HUDEP-2 (cell line): Measurements from ENCODE around the gene SRP9.
A peak's percentile ranks its signal among the peaks of the same experiment; 100 is the strongest.
"Not testable (repeated sequence)": the region's sequence is repeated elsewhere in the genome, so short reads cannot be mapped to it uniquely, and the experiment has no call there.

ENCODE experiments used
- DNase-seq, 76 experiments: peaks; one replicate each; lab custom pipeline; 2025; ENCODE audit not compliant: unreplicated experiment in 76 of 76; lab: John Stamatoyannopoulos, UW

SRP9 gene

DNA sequence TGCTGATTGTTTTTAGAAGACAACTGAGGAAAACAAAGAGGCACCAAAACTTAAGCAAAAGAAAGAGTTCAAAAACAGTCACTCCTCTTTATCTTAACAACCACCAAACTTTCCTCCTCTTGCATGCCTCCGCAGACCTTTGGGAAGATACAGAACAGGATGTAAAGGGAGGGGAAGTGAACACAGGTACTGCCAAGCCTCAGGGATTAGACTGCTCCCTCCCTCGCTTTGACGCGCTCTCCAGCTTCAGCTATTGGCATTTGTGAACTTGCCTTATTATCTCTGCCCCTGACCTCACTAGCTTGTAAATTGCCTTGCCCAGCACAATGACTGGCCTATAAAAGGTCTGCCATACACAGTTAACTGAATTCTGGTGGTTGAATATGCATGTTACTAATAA lies 4.8 kb upstream of the SRP9 start:
- no peak for DNase-seq

DNA sequence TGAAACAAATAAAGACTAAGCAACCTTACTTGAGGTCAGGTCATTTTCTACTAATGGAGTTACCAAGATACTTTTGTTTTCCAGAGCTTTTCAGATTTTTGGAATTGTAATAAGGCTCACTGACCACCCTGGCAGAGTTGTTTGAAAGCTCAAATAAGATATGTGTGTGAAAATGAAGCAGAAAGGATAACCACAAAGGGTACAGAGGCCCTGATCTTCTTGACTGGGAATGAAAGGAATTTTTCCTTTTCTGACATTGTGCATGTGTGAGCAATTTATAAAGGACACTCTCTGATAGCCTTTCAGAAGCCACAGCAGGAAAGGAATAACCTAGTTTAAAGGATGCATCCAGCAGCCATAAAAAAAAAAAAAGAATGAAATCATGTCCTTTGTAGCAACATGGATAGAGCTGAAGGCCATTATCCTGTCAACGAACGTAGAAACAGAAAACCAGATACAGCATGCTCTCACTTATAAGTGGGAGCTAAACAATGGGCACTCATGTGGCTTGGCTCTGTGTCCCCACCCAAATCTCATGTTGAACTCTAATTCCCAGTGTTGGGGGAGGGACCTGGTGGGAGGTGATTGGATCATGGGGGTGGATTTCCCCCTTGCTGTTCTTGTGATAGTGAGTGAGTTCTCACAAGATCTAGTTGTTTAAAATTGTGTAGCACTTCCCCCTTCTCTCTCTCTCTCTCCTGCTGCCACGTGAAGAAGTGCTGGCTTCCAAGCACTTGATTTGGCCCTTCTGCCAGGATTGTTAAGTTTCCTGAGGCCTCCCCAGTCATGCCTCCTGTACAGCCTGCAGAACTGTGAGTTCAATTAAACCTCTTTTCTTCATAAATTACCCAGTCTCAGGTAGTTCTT lies 3.1 kb upstream of the SRP9 start:
- DNase-seq, result no peak

DNA sequence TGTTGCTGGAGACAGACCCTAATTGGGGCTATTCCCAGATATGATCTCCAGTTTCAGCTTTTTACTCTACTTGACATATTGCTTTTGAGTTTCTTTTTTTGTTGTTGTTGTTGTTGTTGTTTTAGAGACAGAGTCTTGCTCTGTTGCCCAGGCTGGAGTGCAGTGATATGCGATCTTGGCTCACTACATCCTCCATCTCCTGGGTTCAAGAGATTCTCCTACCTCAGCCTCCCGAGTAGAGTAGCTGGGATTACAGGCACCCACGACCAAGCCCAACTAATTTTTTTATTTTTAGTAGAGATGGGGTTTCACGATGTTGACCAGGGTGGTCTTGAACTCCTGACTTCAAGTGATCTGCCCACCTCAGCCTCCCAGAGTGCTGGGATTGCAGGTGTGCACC lies 1.3 kb upstream of the SRP9 start:
- DNase-seq, result no peak

GRCh38 chr1:225777058-225777582 lies 506 bp upstream of the SRP9 start:
- peak in 1 of 76 experiments; percentile 84 for DNase-seq

- DNase-seq, result peak in 1 of 76 experiments; percentile 32
These were observed 677 bp downstream of the SRP9 start for GRCh38 chr1:225778337-225778669.

GRCh38 chr1:225779165-225779564 lies 1.5 kb downstream of the SRP9 start:
- DNase-seq, result not testable (repeated sequence)

GRCh38 chr1:225780134-225780533 lies 2.5 kb downstream of the SRP9 start:
- DNase-seq, result no peak

DNA sequence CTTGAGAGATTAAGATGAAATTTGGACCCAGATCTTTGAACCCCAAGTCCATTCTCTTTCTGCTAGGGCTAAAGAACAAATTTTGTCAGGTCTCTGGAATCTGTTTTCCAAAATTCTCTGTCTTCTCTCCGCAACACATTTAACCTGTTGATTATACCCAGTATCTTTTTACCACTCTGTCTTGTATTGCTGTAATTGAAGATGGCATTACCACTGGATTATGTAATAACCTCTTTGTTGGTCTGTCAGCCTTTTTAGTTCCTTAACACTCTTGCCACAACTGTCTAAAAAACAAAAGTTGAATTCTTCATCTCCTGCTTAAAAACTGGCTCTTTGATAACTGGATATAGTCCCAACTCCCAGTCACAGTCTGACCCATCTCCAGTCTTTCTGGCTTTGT lies 3.0 kb downstream of the SRP9 start:
- DNase-seq, result no peak

- DNase-seq, result not testable (repeated sequence)
These were observed 11.5 kb downstream of the SRP9 start for GRCh38 chr1:225789142-225789541.

- no peak for DNase-seq
These were observed 17.3 kb downstream of the SRP9 start for GRCh38 chr1:225794954-225795353.

- not testable (repeated sequence) for DNase-seq
These were observed 18.5 kb downstream of the SRP9 start for GRCh38 chr1:225796097-225796496.

GRCh38 chr1:225801146-225801545 lies 23.5 kb downstream of the SRP9 start:
- DNase-seq, result not testable (repeated sequence)

DNA sequence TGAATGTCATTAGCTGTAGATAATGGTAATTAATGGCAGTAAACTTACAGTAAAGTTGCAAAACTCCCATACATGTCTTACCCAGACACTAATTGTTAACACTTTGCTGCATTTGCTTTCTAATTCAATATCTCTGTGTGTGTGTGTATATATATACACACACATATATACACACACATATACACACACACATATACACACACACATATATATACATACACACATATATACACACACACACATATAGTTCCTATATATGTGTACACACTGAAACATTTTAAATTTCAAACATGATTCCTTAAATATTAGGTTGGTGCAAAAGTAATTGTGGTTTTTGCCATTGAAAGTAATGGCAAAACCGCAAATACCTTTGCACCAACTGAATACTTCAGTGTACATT lies 28.6 kb downstream of the SRP9 start:
- no peak for DNase-seq

DNA sequence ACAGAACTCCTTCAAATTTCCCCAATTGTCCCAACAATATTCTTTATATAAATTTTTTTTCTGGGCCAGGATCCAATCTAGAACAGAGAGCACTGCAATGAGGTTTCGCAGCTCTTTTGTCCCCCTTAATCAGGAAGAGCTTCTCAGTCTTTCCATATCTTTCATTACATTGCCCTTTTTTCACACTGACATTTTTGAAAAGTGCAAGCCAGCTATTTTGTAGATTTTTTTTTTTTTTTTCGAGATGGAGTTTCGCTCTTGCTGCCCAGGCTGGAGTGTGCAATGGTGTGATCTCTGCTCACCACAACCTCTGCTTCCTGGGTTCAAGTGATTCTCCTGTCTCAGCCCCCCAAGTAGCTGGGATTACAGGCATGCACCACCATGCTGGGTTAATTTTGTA lies 29.1 kb downstream of the SRP9 start:
- DNase-seq, result not testable (repeated sequence)

DNA sequence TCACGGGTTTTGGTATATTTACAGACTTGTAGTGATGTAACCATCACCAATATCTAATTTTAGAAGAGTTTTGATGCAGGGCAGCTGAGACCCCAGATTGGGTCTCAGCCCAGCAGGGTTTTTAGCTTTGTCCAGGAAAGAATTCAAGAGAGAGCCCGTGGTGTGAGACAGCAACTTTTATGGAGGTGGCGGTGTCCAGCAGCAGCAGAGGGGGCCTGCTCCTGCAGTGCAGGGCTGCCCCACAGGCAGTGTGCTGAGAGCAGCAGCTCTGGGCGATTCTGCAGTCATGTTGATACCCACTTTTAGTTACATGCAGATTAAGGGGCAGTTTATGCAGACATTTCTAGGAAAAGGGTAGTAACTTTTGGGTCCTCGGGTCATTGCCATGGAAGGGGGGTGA lies 30.5 kb downstream of the SRP9 start:
- peak in 12 of 76 experiments; percentile 5 to 52 (median 27) for DNase-seq

DNA sequence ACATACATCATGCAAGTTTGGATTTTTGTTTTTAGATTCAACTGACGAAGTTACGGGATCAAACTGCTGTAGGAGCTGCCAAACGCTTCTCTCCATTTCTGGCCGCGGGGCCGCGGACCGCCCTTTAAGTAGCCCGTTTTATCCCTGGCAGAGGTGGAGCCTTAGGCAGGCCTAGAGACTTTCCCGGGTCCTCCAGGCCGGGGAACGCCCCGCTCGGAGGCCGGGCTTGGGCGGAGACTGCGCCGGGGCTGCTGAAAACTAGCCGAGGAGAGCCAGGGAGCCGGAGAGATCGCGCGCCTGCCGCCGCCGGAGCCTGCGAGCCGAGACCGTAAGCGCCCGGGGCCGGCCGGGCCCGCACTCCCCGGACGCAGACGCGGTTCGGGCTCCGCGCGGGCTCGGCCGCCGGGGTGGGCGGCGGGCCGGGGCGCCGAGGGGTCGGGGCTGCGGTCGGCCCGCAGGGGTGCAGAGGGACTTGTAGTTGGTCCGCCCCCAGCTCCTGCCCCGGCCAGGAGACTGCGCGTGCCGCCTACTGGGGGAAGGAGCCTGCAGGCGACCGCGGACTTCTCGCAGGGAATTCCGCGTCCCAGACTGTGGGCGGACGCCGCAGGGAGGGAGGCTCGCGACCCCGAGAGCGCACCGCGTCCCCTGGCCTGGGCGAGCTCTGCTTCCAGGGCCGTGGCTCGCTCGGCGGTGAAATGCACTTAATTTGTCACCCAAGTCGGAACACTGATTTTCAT lies 32.4 kb downstream of the SRP9 start, which contains the start of gene EPHX1:
TSS of gene EPHX1 (plus strand) at position 283 of the 737 bp plus-strand sequence. CDS start 18,606 bp downstream, outside the sequence.
- peak in 72 of 76 experiments; percentile 29 to 86 (median 73) for DNase-seq

GRCh38 chr1:225810579-225811538 lies 33.2 kb downstream of the SRP9 start:
- DNase-seq, result not testable (repeated sequence)

GRCh38 chr1:225811622-225812487 lies 34.2 kb downstream of the SRP9 start:
- DNase-seq, result peak in 1 of 76 experiments; percentile 16

- DNase-seq, result no peak
These were observed 35.0 kb downstream of the SRP9 start for GRCh38 chr1:225812488-225813213.
